ENCODE measurements around the gene UGT1A9.

UGT1A9 gene

DNA sequence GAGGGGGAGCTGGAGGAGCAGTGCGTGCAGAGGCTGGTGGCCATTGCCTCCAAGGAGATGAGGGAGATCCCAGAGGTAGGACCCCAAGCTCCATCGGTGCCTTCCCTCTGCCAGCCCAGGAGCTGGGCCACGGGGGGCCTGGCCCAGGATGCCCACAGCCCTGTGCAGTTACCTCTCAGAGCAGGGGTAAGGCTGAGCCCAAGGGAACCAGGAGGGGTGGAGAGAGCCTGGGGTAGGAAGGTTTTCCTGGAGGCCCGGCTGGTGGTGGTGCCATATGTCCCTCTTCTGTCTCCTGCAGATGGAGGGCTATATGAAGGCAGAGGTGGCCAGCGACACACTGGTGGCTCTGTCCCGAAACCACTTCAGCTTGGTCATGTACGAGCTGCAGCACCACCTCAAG, 117.9 kb downstream of the UGT1A9 start:
- DNase-seq, result no peak
- H3K4me3 ChIP-seq (ENCODE audit: low read depth, low read length), result no peak overlapping the region
- H3K9me3 ChIP-seq (ENCODE audit: severe bottlenecking), result no peaks in the 10 kb centered on the region
- H3K36me3 ChIP-seq, result no peaks in the 10 kb centered on the region
- TF ChIP-seq, protein P1, sequence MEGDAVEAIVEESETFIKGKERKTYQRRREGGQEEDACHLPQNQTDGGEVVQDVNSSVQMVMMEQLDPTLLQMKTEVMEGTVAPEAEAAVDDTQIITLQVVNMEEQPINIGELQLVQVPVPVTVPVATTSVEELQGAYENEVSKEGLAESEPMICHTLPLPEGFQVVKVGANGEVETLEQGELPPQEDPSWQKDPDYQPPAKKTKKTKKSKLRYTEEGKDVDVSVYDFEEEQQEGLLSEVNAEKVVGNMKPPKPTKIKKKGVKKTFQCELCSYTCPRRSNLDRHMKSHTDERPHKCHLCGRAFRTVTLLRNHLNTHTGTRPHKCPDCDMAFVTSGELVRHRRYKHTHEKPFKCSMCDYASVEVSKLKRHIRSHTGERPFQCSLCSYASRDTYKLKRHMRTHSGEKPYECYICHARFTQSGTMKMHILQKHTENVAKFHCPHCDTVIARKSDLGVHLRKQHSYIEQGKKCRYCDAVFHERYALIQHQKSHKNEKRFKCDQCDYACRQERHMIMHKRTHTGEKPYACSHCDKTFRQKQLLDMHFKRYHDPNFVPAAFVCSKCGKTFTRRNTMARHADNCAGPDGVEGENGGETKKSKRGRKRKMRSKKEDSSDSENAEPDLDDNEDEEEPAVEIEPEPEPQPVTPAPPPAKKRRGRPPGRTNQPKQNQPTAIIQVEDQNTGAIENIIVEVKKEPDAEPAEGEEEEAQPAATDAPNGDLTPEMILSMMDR (IDR thresholded peaks at IDR 0.05; ENCODE audit: low read depth, low read length), result no peak
- no peak overlapping the region for H3K27ac ChIP-seq
- H3K27me3 ChIP-seq (ENCODE audit: insufficient read depth, low read depth, severe bottlenecking), result no peaks in the 10 kb centered on the region

DNA sequence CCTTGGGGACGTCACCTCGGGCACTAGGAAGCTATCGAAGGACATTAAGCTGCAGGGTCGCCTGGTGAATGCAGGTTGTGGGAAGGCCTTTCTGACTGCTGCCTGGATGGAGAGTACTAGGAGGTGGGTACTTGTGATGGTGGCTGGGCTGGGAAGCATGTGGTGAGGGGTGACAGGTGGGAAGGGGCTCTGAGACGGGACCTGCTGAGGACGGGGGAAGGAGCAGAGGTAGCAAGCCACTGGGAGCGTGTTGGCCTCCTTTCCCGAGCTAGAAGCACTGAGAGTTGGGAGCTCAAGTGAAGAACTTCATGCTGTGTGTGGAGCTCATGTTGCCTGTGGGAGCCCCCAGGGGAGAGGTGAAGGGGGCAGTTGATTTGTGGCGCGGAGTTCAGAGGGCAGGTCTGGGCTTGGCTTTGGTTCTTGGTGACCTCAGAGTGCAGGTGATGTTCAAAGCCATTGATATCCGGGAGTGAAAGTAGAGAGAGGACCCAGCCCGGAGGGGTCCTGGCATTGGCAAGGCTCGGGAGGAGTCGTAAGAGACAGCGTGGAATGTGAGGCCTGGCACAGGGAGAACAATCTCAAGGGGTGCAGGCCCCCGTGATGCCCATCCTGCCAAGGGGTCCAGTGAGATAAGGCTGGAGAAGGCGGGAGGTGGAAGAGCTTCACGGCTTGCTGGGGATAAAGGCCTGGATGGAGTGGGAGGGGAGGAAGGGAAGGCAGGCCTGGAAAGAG, 119.6 kb downstream of the UGT1A9 start:
- no peak overlapping the region for H3K27ac ChIP-seq
- TF ChIP-seq, protein P1 (IDR thresholded peaks at IDR 0.05; ENCODE audit: low read depth, low read length), result no peak
- DNase-seq, result no peak

DNA sequence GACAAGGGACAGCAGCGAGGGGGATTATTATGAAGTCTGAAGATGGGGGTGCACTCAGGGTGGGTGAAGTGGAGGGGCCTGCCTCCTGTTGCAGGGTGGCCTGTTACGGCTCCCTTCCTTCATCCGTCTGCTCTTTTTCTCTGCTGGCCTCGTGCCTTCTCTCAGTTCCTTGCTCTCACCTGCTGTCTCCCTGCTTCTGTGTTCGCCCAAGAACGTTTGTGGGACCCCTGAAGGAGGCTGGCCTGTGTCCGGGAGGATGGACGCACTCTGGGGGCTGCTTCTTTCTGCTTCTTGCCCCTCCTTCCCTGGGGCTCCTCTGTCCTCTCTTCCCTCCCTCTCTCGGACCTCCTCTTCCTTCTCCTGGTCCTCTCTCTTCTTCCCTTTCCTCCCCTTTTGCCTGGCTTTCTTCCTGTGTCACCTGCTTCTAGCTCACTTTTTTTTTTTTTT, 120.2 kb downstream of the UGT1A9 start:
- H3K27me3 ChIP-seq (ENCODE audit: insufficient read depth, low read depth, severe bottlenecking), result no peaks in the 10 kb centered on the region
- no peaks in the 10 kb centered on the region for H3K36me3 ChIP-seq
- TF ChIP-seq, protein P1 (IDR thresholded peaks at IDR 0.05; ENCODE audit: low read depth, low read length), result no peak
- no peaks in the 10 kb centered on the region for H3K9me3 ChIP-seq (ENCODE audit: severe bottlenecking)
- DNase-seq, result no peak
- no peak overlapping the region for H3K27ac ChIP-seq
- H3K4me3 ChIP-seq (ENCODE audit: low read depth, low read length), result no peak overlapping the region

More for the DNA sequence above, 119.6 kb downstream of the UGT1A9 start:
- Histone ChIP-seq H3K4me3 (ENCODE audit: low read depth, low read length) (no peak overlapping the region), H3K9me3 (ENCODE audit: severe bottlenecking) (no peaks in the 10 kb centered on the region), H3K27me3 (ENCODE audit: insufficient read depth, low read depth, severe bottlenecking) (no peaks in the 10 kb centered on the region), H3K36me3 (no peaks in the 10 kb centered on the region)

DNA sequence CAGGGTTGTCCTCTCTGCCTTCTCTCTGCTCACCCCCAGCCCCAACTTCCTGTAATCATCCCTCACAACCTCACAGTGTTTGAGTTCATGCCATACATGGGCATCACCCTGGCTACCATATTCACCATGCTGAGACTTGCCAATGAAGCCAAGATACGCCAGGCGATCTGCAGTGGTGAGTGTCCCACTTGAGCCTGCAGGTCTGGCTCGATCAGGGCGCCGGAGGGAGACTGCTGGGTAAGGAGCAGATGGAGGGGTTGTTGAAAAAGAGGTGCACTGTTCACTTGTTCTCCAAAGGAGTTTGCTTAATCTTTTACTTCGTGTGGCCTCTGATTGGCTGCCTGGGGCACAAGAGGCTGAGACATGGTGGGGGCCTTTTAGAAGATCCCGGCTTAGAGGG, 121.0 kb downstream of the UGT1A9 start:
- no peak overlapping the region for H3K4me3 ChIP-seq (ENCODE audit: low read depth, low read length)
- H3K9me3 ChIP-seq (ENCODE audit: severe bottlenecking), result no peaks in the 10 kb centered on the region
- H3K27ac ChIP-seq, result no peak overlapping the region
- DNase-seq, result no peak
- no peaks in the 10 kb centered on the region for H3K27me3 ChIP-seq (ENCODE audit: insufficient read depth, low read depth, severe bottlenecking)
- H3K36me3 ChIP-seq, result no peaks in the 10 kb centered on the region
- TF ChIP-seq, protein P1 (IDR thresholded peaks at IDR 0.05; ENCODE audit: low read depth, low read length), result no peak

DNA sequence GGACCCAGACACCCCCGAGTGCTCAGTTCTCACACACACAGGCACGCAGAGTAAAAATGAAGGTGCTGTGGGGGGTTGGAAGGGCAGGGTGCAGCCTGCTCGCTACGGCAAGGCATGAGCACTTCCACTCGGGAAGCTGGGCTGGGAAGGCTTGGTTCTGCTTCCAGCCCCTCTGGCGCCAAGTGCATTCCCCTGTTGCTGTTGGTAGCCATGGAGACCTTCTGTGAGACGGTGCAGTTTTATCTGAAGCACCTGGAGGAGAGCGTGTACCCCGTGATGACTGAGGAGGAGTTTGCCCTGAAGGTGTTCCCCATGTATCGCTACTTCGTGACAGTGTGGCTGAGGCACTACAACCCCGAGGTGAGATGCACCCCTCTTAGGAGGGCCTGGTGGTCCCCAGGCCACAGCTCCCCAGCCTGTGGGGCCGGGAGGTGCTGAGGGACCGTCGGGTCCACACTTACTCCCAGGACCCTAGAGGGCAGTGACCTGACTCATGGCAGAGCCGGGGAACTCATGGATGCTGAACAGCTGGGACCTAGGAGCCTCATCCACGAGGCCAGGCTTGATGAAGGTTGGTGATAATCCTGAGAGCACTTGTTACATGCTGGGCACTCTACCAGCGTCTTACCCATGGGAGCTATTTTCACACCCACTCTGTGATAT, 121.9 kb downstream of the UGT1A9 start:
- TF ChIP-seq, protein P1 (IDR thresholded peaks at IDR 0.05; ENCODE audit: low read depth, low read length), result no peak
- no peak for DNase-seq
- Histone ChIP-seq H3K4me3 (ENCODE audit: low read depth, low read length) (no peak overlapping the region), H3K27ac (no peak overlapping the region), H3K9me3 (ENCODE audit: severe bottlenecking) (no peaks in the 10 kb centered on the region), H3K36me3 (no peaks in the 10 kb centered on the region), H3K27me3 (ENCODE audit: insufficient read depth, low read depth, severe bottlenecking) (no peaks in the 10 kb centered on the region)
